Osteoblast (primary cell): Measurements from ENCODE around the gene NRM. TPM values are rescaled to one million over a fixed set of nuclear protein-coding genes. Genes with fewer than 3 reads are reported as not detected.

ENCODE experiments used
- DNase-seq: peaks from one replicate; pipeline ENCODE4 v3.0.0; 2011; ENCODE audit warnings: low spot score, mixed read lengths; ENCODE audit not compliant: insufficient read length; ENCODE audit errors: missing footprints
- H2AFZ ChIP-seq: 2 replicates; pipeline ENCODE4 v1.6.0; 2011; ENCODE audit warnings: mild to moderate bottlenecking, low read length
- H3K27ac ChIP-seq: 2 replicates; pipeline ENCODE4 v1.5.1; 2011; ENCODE audit warnings: mild to moderate bottlenecking, low read depth, low read length, moderate library complexity
- H3K27me3 ChIP-seq: 2 replicates; pipeline ENCODE4 v1.6.0; 2012; ENCODE audit warnings: mild to moderate bottlenecking, control low read depth, inconsistent platforms, low read length, moderate library complexity; ENCODE audit not compliant: insufficient read depth
- H3K36me3 ChIP-seq: 2 replicates; pipeline ENCODE4 v1.5.1; 2011; ENCODE audit warnings: mild to moderate bottlenecking, low read length, control low read depth, moderate library complexity; ENCODE audit not compliant: insufficient read depth
- H3K4me1 ChIP-seq: 2 replicates; pipeline ENCODE4 v1.5.1; 2011; ENCODE audit warnings: mild to moderate bottlenecking, low read length, control low read depth, moderate library complexity; ENCODE audit not compliant: insufficient read depth
- H3K4me2 ChIP-seq: 2 replicates; pipeline ENCODE4 v1.6.0; 2011; ENCODE audit warnings: mild to moderate bottlenecking, low read length; ENCODE audit not compliant: insufficient read depth
- H3K4me3 ChIP-seq: fragments of 200-600 bp; sonication (generic); 3 replicates; pipeline ENCODE4 v1.5.1; 2012; ENCODE audit warnings: mild to moderate bottlenecking, low read length, inconsistent platforms; ENCODE audit not compliant: insufficient read depth
- H3K79me2 ChIP-seq: 2 replicates; pipeline ENCODE4 v1.6.0; 2012; ENCODE audit warnings: mild to moderate bottlenecking, low read length, control low read depth, inconsistent platforms; ENCODE audit not compliant: insufficient read depth
- H3K9me3 ChIP-seq: 2 replicates; pipeline ENCODE4 v1.5.1; 2011; ENCODE audit warnings: low read depth, low read length, control low read depth
- H4K20me1 ChIP-seq: 2 replicates; pipeline ENCODE4 v1.6.0; 2012; ENCODE audit warnings: mild to moderate bottlenecking, low read length, control low read depth; ENCODE audit not compliant: insufficient read depth
- total RNA-seq: library from RNA; depleted of rRNA; stranded (reverse); fragments of >200 nt; gene quantifications from 2 replicates; pipeline ENCODE4 v1.2.3, GENCODE V29; 2012
- TF ChIP-seq, protein P1 (sequence below): IDR thresholded peaks from 2 replicates; pipeline ENCODE4 v1.5.1; 2011; ENCODE audit warnings: mild to moderate bottlenecking, low read depth, low read length, moderate library complexity; ENCODE audit errors: extremely low read depth

NRM gene
- total RNA-seq, 1 donor: 3.3 TPM

DNA sequence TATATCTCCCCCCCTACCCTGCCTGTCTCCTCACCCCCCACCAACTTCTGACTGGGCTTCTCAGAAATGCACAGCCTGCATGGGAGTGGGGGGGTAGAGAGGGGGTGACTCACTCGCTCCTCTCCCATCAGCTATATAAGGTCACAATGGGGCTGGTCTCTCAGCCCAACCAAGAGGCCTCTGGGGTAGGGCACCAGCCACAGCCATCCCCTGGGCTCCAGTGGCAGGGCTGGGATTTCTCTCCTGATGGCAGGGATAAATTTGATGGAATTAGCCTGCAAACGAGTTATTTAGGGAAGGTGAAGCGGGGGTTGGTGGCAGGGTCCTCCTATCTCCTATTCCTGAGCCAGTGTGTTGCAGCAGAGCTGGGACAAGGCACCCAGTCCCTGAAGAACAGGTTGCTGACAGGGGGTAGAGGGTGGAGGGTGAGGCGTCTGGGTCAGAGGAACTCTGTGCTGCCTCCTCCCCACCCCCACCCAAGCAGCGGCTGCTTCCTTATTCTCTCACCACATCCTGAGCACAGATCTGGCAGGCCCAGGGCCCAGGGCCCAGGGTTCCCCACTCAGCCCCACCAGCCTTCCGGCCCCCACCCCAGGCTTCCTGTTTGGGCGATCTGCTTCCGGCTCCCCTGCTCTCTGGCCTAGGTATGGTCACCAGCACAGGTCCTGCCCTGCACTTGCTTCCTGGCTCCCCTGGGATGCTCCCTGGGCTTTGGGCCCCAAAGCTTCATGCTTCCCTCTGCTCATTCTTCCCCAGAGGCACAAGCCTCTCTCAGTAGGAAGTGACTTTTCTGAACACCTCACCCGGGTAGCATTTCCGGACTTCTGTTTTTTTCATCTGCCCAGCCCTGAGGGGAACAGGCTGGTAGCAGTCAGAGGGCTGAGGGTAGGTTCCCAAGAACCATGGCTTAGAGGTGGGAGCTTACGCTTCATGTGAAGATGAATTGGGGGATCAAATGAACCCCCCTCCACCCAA, 8.4 kb downstream of the NRM start:
- peak overlapping the region; percentile 96 for H3K4me2 ChIP-seq
- H3K4me1 ChIP-seq: peaks cover 48% of the 10 kb centered on the region
- peak overlapping the region; percentile 78 for H3K27ac ChIP-seq
- TF ChIP-seq, protein P1, sequence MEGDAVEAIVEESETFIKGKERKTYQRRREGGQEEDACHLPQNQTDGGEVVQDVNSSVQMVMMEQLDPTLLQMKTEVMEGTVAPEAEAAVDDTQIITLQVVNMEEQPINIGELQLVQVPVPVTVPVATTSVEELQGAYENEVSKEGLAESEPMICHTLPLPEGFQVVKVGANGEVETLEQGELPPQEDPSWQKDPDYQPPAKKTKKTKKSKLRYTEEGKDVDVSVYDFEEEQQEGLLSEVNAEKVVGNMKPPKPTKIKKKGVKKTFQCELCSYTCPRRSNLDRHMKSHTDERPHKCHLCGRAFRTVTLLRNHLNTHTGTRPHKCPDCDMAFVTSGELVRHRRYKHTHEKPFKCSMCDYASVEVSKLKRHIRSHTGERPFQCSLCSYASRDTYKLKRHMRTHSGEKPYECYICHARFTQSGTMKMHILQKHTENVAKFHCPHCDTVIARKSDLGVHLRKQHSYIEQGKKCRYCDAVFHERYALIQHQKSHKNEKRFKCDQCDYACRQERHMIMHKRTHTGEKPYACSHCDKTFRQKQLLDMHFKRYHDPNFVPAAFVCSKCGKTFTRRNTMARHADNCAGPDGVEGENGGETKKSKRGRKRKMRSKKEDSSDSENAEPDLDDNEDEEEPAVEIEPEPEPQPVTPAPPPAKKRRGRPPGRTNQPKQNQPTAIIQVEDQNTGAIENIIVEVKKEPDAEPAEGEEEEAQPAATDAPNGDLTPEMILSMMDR: no peak
- no peaks in the 10 kb centered on the region for H3K27me3 ChIP-seq
- H2AFZ ChIP-seq: no peak overlapping the region
- peaks cover 55% of the 10 kb centered on the region for H3K36me3 ChIP-seq
- DNase-seq: peak; percentile 93
- peaks cover 74% of the 10 kb centered on the region for H4K20me1 ChIP-seq
- peak overlapping the region; percentile 96 for H3K4me3 ChIP-seq
- no peaks in the 10 kb centered on the region for H3K9me3 ChIP-seq
- H3K79me2 ChIP-seq: peaks cover 90% of the 10 kb centered on the region

GRCh38 chr6:30681766-30682142, 9.0 kb downstream of the NRM start:
- Histone ChIP-seq H3K4me2 (peak overlapping the region; percentile 96), H3K9me3 (no peaks in the 10 kb centered on the region), H4K20me1 (peaks cover 77% of the 10 kb centered on the region), H3K27ac (peak overlapping the region; percentile 78), H2AFZ (no peak overlapping the region), H3K79me2 (peaks cover 92% of the 10 kb centered on the region), H3K36me3 (peaks cover 62% of the 10 kb centered on the region), H3K4me1 (peaks cover 48% of the 10 kb centered on the region), H3K4me3 (peak overlapping the region; percentile 96), H3K27me3 (no peaks in the 10 kb centered on the region)
- TF ChIP-seq, protein P1: no peak
- DNase-seq: no peak

GRCh38 chr6:30679765-30680535, 10.8 kb downstream of the NRM start:
- peak overlapping the region; percentile 96 for H3K4me2 ChIP-seq
- H3K27ac ChIP-seq: peak overlapping the region; percentile 45
- peaks cover 71% of the 10 kb centered on the region for H3K36me3 ChIP-seq
- H4K20me1 ChIP-seq: peaks cover 68% of the 10 kb centered on the region
- TF ChIP-seq, protein P1: no peak
- H3K27me3 ChIP-seq: no peaks in the 10 kb centered on the region
- DNase-seq: peak; percentile 65
- H3K9me3 ChIP-seq: no peaks in the 10 kb centered on the region
- H3K4me1 ChIP-seq: peaks cover 43% of the 10 kb centered on the region
- H2AFZ ChIP-seq: no peak overlapping the region
- peak overlapping the region; percentile 48 for H3K4me3 ChIP-seq
- H3K79me2 ChIP-seq: peaks cover 80% of the 10 kb centered on the region
